H1 (cell line): ENCODE results near the gene BCKDHA. TPM values are rescaled to one million over a fixed set of nuclear protein-coding genes. Genes with fewer than 3 reads are reported as not detected.

Experiments
- CTCF ChIA-PET: fragments of 300-600 bp; sonication (Branson Sonifier 250); formaldehyde crosslinking; loops from one replicate; lab custom pipeline; 2021; ENCODE audit not compliant: partially characterized antibody; lab: Charles Lee
- POLR2A ChIA-PET: fragments of 300-600 bp; sonication (Branson Sonifier 250); formaldehyde crosslinking; loops from one replicate; lab custom pipeline; 2021; ENCODE audit warnings: inconsistent platforms; ENCODE audit not compliant: partially characterized antibody; lab: Charles Lee
- DNase-seq, 2 experiments: peaks; one replicate each; pipeline versions ENCODE4 v3.0.0 to v3.0.0-alpha.2; 2010 to 2022; ENCODE audit warnings: low spot score in 2 of 2, low read depth in 1 of 2, mixed read lengths in 1 of 2
- FAIRE-seq: peaks from 2 replicates; lab custom pipeline; 2011; peaks lifted over from hg19 to GRCh38; lab: Jason Lieb, UNC
- H2AFZ ChIP-seq: 2 replicates; pipeline ENCODE4 v1.8.1; 2012; ENCODE audit warnings: low read length, inconsistent platforms
- H2AK5ac ChIP-seq: 2 replicates; pipeline ENCODE4 v1.6.1; 2013; ENCODE audit warnings: low read depth, low read length
- H2BK120ac ChIP-seq: replicated peaks from 2 replicates; pipeline ENCODE3; 2013; ENCODE audit warnings: low read depth, low read length, inconsistent platforms
- H2BK12ac ChIP-seq: 2 replicates; pipeline ENCODE4 v1.6.1; 2013; ENCODE audit warnings: low read depth, low read length
- H2BK15ac ChIP-seq: 2 replicates; pipeline ENCODE4 v1.6.1; 2013; ENCODE audit warnings: low read length
- H2BK20ac ChIP-seq: 2 replicates; pipeline ENCODE4 v1.6.1; 2013; ENCODE audit warnings: low read length
- H2BK5ac ChIP-seq: 2 replicates; pipeline ENCODE4 v1.6.1; 2013; ENCODE audit warnings: low read depth, low read length
- H3K14ac ChIP-seq: 2 replicates; pipeline ENCODE4 v1.6.1; 2013; ENCODE audit warnings: inconsistent platforms; ENCODE audit not compliant: insufficient read length
- H3K18ac ChIP-seq: 2 replicates; pipeline ENCODE4 v1.6.1; 2013; ENCODE audit warnings: low read length; ENCODE audit errors: extremely low read depth
- H3K23ac ChIP-seq: 2 replicates; pipeline ENCODE4 v1.6.1; 2013; ENCODE audit warnings: inconsistent platforms; ENCODE audit not compliant: insufficient read length
- H3K23me2 ChIP-seq: 2 replicates; pipeline ENCODE4 v1.6.1; 2013; ENCODE audit warnings: low read depth, low read length
- H3K27ac ChIP-seq: 2 replicates; pipeline ENCODE4 v1.6.1; 2011; ENCODE audit warnings: low read depth, low read length, inconsistent platforms
- H3K27me3 ChIP-seq, 4 experiments: replicated peaks in 1 of 4; 1 replicate in 1 of 4; 2 replicates in 3 of 4; pipeline versions ENCODE4 v1.6.1 to v1.8.1; 2011 to 2013; ENCODE audit warnings: low read length in 3 of 4, mild to moderate bottlenecking in 3 of 4, inconsistent platforms in 2 of 4, mixed read lengths in 2 of 4, moderate library complexity in 1 of 4; ENCODE audit not compliant: control insufficient read depth in 3 of 4, insufficient read depth in 3 of 4; ENCODE audit errors: extremely low read depth in 1 of 4
- H3K36me3 ChIP-seq, 4 experiments: 2 replicates each; pipeline versions ENCODE4 v1.6.1 to v1.8.1; 2011 to 2013; ENCODE audit warnings: mild to moderate bottlenecking in 4 of 4, low read length in 3 of 4, moderate library complexity in 2 of 4, control low read depth in 1 of 4, inconsistent platforms in 1 of 4; ENCODE audit not compliant: insufficient read depth in 4 of 4, control insufficient read depth in 2 of 4
- H3K4ac ChIP-seq: replicated peaks from 2 replicates; pipeline ENCODE3; 2013; ENCODE audit warnings: low read length, low read depth, mixed read lengths, inconsistent platforms; ENCODE audit not compliant: insufficient read length
- H3K4me1 ChIP-seq, 4 experiments: replicated peaks in 1 of 4; 1 replicate in 1 of 4; 2 replicates in 3 of 4; pipeline versions ENCODE4 v1.6.1 to v1.8.1; 2011 to 2013; ENCODE audit warnings: low read length in 3 of 4, inconsistent platforms in 2 of 4, mixed read lengths in 1 of 4; ENCODE audit not compliant: insufficient read depth in 4 of 4, control insufficient read depth in 3 of 4
- H3K4me2 ChIP-seq, 2 experiments: 2 replicates each; pipeline versions ENCODE4 v1.6.1 to v1.8.1; 2011 to 2013; ENCODE audit warnings: low read depth in 2 of 2, low read length in 2 of 2, control low read depth in 1 of 2, inconsistent platforms in 1 of 2, mild to moderate bottlenecking in 1 of 2; ENCODE audit not compliant: insufficient read depth in 1 of 2
- H3K4me3 ChIP-seq, 4 experiments: fragments of 200-600, 300-600 bp in 1 of 4; sonication (generic), shearing (Covaris generic), sonication (Bioruptor Twin) in 1 of 4; 2 replicates each; pipeline versions ENCODE4 v1.5.1 to v1.8.1; 2011 to 2016; ENCODE audit warnings: low read length in 4 of 4, low read depth in 3 of 4, control low read depth in 2 of 4, inconsistent platforms in 2 of 4, mild to moderate bottlenecking in 2 of 4, mixed read lengths in 1 of 4, moderate library complexity in 1 of 4; ENCODE audit not compliant: insufficient read depth in 2 of 4; ENCODE audit errors: extremely low read depth in 1 of 4
- H3K56ac ChIP-seq: replicated peaks from 2 replicates; pipeline ENCODE3; 2013; ENCODE audit warnings: low read depth, mild to moderate bottlenecking, mixed read lengths, low read length, inconsistent platforms; ENCODE audit not compliant: insufficient read length
- H3K79me1 ChIP-seq: 2 replicates; pipeline ENCODE4 v1.6.1; 2013; ENCODE audit warnings: low read depth, low read length, control low read depth
- H3K79me2 ChIP-seq, 2 experiments: 2 replicates each; pipeline versions ENCODE4 v1.6.1 to v1.8.1; 2012 to 2013; ENCODE audit warnings: low read length in 2 of 2, mild to moderate bottlenecking in 2 of 2, inconsistent platforms in 1 of 2; ENCODE audit not compliant: insufficient read depth in 2 of 2, control insufficient read depth in 1 of 2
- H3K9ac ChIP-seq, 4 experiments: replicated peaks in 1 of 4; 1 replicate in 1 of 4; 2 replicates in 3 of 4; pipeline versions ENCODE4 v1.6.1 to v1.8.1; 2011 to 2013; ENCODE audit warnings: low read depth in 3 of 4, low read length in 3 of 4, control low read depth in 2 of 4, mild to moderate bottlenecking in 2 of 4, moderate library complexity in 2 of 4, inconsistent platforms in 1 of 4; ENCODE audit errors: extremely low read depth in 1 of 4
- H3K9me3 ChIP-seq, 2 experiments: 2 replicates each; pipeline versions ENCODE4 v1.6.1 to v1.8.1; 2012 to 2013; ENCODE audit warnings: mild to moderate bottlenecking in 2 of 2, moderate library complexity in 2 of 2, control low read depth in 1 of 2, inconsistent platforms in 1 of 2, low read depth in 1 of 2, low read length in 1 of 2, mixed read lengths in 1 of 2; ENCODE audit not compliant: insufficient read depth in 2 of 2
- H4K20me1 ChIP-seq, 2 experiments: replicated peaks in 1 of 2; 2 replicates each; pipeline versions ENCODE3 to v1.8.1; 2011 to 2013; ENCODE audit warnings: inconsistent platforms in 2 of 2, low read length in 2 of 2, mild to moderate bottlenecking in 1 of 2; ENCODE audit not compliant: insufficient read depth in 2 of 2, control insufficient read depth in 1 of 2
- H4K5ac ChIP-seq: 2 replicates; pipeline ENCODE4 v1.6.1; 2013; ENCODE audit warnings: low read length, low read depth, mixed read lengths, inconsistent platforms; ENCODE audit not compliant: insufficient read length
- H4K8ac ChIP-seq: 2 replicates; pipeline ENCODE4 v1.8.0; 2013; ENCODE audit warnings: mild to moderate bottlenecking, moderate library complexity, low read length, inconsistent platforms; ENCODE audit not compliant: insufficient read depth; ENCODE audit errors: extremely low read depth
- H4K91ac ChIP-seq: replicated peaks from 2 replicates; pipeline ENCODE3; 2013; ENCODE audit warnings: low read length, mixed read lengths, inconsistent platforms; ENCODE audit not compliant: insufficient read length
- ATF3 ChIP-seq: IDR thresholded peaks from 2 replicates; pipeline ENCODE4 v1.6.1; 2011; ENCODE audit warnings: low read depth, mild to moderate bottlenecking, low read length; ENCODE audit not compliant: insufficient read depth
- CREB1 ChIP-seq: IDR thresholded peaks from 2 replicates; pipeline ENCODE4 v1.6.1; 2012; ENCODE audit warnings: inconsistent platforms
- JUN ChIP-seq: IDR thresholded peaks from 2 replicates; pipeline ENCODE4 v1.6.1; 2011; ENCODE audit warnings: low read depth, mild to moderate bottlenecking, improper control_type of control experiment, low read length
- MAX ChIP-seq: IDR thresholded peaks from 2 replicates; pipeline ENCODE4 v1.6.1; 2012; ENCODE audit warnings: inconsistent platforms
- SIRT6 ChIP-seq: IDR thresholded peaks from one replicate; pipeline ENCODE4 v1.7.1; 2012; ENCODE audit warnings: low read length, inconsistent platforms
- WGBS, 2 experiments: shearing (Covaris generic) in 1 of 2; methylation state at CpG; one replicate each; pipeline versions ENCODE4 v1.1.6 to v1.1.7; 2013 to 2015; ENCODE audit warnings: low lambda C conversion rate in 2 of 2, mixed read lengths in 2 of 2, inconsistent platforms in 1 of 2, low coverage in 1 of 2, missing lambda C conversion rate in 1 of 2; ENCODE audit not compliant: insufficient replicate concordance in 2 of 2, insufficient coverage in 1 of 2, insufficient read length in 1 of 2; ENCODE audit errors: extremely low coverage in 1 of 2, missing lambda C conversion rate in 1 of 2; 5-methylcytosine and 5-hydroxymethylcytosine counted together
- polyA plus RNA-seq, 7 experiments: library from polyadenylated mRNA; depleted of rRNA in 3 of 7; stranded (reverse) in 5 of 7; unstranded in 2 of 7; fragments of >200 nt in 5 of 7; fragments of 200-250 nt in 2 of 7; gene quantifications; 1 replicate in 5 of 7; 2 replicates in 1 of 7; 4 replicates in 1 of 7; pipeline versions ENCODE4 v1.2.1 to v1.2.3, GENCODE V29; 2011 to 2013; ENCODE audit warnings: missing spikeins in 2 of 7, mixed read lengths in 2 of 7
- total RNA-seq: library from RNA; stranded (reverse); fragmentation: NEBNext Ultra II Directional; extraction: Animal tissue kit (Norgen Biotek cat#: 25700); gene quantifications from 2 replicates; pipeline ENCODE4 v1.2.1, GENCODE V29; 2021

Gene BCKDHA
- total and polyA plus RNA-seq, 2 of the 8 experiments (the other 6 are each of a cell fraction or from before 2014, with no cell fraction given) = 14.2 to 69.6 TPM

- Histone ChIP-seq H3K27ac (no peak overlapping the region), H3K4me3 (no peak overlapping the region), H2AFZ (no peak overlapping the region), H3K56ac (no peak overlapping the region), H3K79me2 (no peaks in the 10 kb centered on the region), H3K36me3 (peaks cover 0 to 12% (median 2%) of the 10 kb centered on the region in 4 experiments; a peak in 6 of 8 replicates), H2BK15ac (no peak overlapping the region), H3K4ac (no peak overlapping the region), H3K18ac (no peak overlapping the region), H2AK5ac (no peak overlapping the region), H3K4me2 (no peak overlapping the region), H2BK120ac (no peak overlapping the region), H4K20me1 (no peaks in the 10 kb centered on the region), H3K14ac (no peak overlapping the region), H3K23ac (no peak overlapping the region), H3K27me3 (no peaks in the 10 kb centered on the region), H4K5ac (no peak overlapping the region), H2BK20ac (no peak overlapping the region), H4K91ac (no peak overlapping the region), H3K23me2 (no peaks in the 10 kb centered on the region), H2BK12ac (no peak overlapping the region), H4K8ac (no peak overlapping the region), H3K9ac (no peak overlapping the region), H3K79me1 (no peaks in the 10 kb centered on the region), H2BK5ac (no peak overlapping the region), H3K9me3 (no peaks in the 10 kb centered on the region), H3K4me1 (peaks cover 0 to under 1% (median 0%) of the 10 kb centered on the region in 4 experiments; a peak in 1 of 7 replicates)
- ChIA-PET CTCF (interaction anchor here (0.8 to 1.1 kb wide), 3 partner anchors 13 to 142 kb away, joined by 3 to 10 read pairs (median 4); no protein-coding TSS in a partner anchor), POLR2A (interaction anchor here (0.7 to 1.4 kb wide), 2 partner anchors 12 to 14 kb away, joined by 3 read pairs; no protein-coding TSS in a partner anchor)
- FAIRE-seq = no peak
- WGBS, 2 experiments = 96% methylated on average over 6 of the region's 6 CpGs; no CpG with 5 or more reads in 1 of the 2 experiments
- no peak for DNase-seq
- no peak for TF ChIP-seq CREB1
- TF ChIP-seq ATF3 = no peak
- no peak for TF ChIP-seq SIRT6
- TF ChIP-seq MAX = no peak
- TF ChIP-seq JUN = no peak
Observed at GRCh38 chr19:41421314-41421713, 23.7 kb downstream of the BCKDHA start.
